CD4-positive, alpha-beta T cell treated with Interferon gamma for 1 hour (primary cell): ENCODE measurements around the gene HADHA.

Source experiments
- DNase-seq: peaks from one replicate; pipeline ENCODE4 v3.0.0-alpha.2; 2020

HADHA gene

GRCh38 chr2:26190369-26190768 is 54.1 kb downstream of the HADHA start:
- DNase-seq = no peak

- no peak for DNase-seq
Observed at GRCh38 chr2:26189751-26190150, 54.7 kb downstream of the HADHA start.

- DNase-seq = no peak
Observed at GRCh38 chr2:26189123-26189522, 55.3 kb downstream of the HADHA start.

DNA sequence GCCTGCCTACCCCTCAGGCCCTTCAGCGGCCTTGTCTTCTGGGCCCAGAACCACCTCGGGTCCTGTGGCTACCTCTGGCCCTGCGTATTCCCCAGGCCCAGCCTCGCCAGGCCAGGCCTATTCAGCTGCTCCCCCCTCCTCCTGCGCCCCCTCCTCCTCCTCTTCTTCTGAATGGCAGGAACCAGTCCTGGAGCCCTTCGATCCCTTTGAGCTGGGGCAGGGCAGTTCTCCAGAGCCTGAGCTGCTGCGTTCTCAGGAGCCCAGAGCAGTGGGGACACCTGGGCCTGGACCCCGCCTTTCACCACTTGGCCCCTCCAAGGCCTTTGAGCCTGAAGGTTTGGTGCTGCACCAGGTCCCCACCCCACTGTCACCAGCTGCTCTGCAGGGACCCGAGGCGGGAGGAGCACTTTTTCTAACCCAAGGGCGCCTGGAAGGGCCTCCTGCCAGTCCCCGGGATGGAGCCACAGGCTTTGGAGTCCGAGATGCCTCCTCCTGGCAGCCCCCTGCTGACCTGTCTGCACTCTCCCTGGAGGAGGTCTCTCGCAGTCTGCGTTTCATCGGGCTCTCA is 56.8 kb downstream of the HADHA start:
- DNase-seq = no peak

DNA sequence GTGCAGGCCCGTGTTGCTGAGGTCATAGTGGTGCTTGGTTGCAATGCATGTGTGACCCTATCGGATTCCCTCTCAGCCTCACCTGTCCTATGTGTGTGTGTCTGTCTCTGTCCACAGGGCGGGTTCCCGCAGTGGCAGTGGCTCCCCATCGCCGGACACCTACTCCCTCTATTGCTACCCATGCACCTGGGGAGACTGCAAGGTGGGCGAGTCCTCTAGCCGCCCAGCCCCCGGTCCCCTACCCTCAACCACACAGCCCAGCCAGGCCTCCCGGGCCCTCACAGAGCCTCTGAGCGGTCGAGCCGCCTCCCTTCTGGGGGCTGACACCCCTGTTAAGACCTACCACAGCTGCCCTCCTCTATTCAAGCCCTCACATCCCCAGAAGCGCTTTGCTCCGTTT is 57.3 kb downstream of the HADHA start:
- DNase-seq = no peak

DNA sequence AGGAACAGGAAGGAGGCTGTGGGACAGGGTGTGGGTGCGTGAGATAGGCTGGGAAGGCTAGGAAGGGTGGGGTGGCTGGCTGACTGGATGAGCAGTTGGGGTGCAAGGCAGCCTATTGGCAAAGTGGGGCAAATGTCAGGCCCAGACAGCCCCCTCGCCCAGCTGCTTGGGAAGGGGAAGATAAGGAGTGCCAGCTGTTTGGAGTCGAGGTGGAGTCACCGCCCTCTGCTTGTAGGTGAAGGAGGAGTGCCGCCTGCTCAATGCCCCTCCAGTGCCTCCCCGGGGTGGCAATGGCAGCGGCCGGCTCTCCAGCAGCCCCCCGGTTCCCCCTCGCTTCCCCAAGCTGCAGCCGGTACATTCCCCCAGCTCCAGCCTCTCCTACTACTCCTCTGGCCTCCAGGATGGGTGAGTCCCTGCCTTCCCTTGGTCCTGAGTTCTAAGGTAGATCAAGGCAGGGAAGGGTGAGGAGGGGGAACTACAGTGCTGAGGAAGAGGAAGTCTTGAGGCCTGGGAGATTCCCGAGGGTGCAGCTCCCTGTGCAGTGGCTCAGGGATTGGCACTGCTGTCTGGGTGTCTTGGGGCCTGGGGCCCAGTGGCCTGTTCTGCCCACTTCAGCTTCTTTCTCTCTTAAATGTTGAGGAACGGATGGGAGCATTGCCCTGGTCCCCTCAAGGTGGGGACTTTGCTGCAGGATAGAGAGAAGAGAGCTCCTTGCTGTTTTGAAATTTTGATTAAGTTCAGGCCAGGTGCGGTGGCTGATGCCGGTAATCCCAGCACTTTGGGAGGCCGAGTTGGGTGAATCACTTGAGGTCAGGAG is 58.3 kb downstream of the HADHA start:
- no peak for DNase-seq

GRCh38 chr2:26185304-26185928 is 59.0 kb downstream of the HADHA start:
- no peak for DNase-seq

DNA sequence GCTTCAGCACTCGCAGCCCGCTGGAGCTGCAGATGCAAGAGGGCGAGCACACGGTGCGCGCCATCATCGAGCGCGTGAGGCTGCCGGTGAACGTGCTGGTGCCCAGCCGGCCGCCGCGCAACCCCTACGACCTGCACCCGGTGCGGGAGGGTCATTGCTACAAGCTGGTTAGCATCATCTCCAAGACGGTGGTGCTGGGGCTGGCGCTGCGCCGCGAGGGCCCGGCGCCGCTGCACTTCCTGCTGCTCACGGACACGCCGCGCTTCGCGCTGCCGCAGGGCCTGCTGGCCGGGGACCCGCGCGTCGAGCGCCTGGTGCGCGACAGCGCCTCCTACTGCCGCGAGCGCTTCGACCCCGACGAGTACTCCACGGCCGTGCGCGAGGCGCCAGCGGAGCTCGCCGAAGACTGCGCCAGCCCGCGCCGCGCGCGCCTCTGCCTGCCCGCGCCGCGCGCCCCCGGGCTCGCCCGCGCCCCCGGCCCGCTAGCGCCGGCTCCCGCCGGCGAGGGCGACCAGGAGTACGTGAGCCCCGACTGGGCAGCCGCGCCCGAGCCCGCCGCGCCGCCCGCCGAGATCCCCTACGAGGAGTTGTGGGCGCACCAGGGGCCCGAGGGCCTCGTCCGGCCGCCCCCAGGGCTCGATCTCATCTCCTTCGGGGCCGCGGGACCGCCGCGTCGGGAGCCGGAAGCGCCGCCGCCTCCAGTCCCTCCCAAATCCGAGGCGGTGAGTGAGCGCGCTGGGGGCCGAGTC is 59.7 kb downstream of the HADHA start:
- peak; percentile 86 for DNase-seq

DNA sequence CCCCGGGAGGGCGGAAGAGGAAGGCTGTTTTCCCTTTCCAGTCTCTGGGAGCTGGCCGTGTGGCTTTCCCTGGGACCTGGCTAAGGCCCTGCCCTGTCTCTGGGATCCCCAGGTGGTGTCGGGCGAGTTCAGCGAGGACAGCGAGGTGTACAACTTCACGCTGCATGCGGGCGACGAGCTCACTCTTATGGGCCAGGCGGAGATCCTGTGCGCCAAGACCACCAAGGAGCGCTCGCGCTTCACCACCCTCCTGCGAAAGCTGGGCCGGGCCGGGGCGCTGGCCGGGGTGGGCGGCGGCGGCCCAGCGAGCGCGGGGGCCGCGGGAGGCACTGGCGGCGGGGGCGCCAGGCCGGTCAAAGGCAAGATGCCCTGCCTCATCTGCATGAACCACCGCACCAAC is 60.3 kb downstream of the HADHA start:
- no peak for DNase-seq

- DNase-seq = no peak
Observed at GRCh38 chr2:26182887-26183630, 61.4 kb downstream of the HADHA start.

- DNase-seq = no peak
Observed at GRCh38 chr2:26182441-26182840, 62.0 kb downstream of the HADHA start.

DNA sequence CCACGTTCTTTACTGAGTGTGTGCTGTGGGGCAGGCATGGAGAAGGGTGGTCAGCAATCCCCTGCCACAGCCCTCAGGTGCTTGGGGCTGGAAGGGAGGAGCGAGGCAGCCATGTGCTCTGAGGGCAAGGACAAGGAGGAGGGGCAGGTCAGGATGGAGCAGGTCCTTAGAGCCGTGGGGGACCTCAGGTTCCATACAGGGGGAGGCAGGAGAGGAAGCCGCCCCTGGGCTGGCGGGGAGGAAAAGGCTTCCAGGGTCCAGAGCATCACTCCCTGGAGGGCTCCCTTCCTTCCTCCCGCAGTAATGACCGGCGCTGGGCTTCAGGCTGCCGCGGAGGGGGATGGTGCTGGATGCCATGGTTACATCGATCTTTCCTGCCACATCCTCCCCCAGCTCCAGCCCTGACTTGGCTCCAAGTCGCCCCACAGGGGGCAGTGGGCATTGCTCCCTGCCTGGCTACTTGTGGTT is 65.0 kb downstream of the HADHA start:
- no peak for DNase-seq

- no peak for DNase-seq
Observed at GRCh38 chr2:26178746-26179436, 65.5 kb downstream of the HADHA start.

DNA sequence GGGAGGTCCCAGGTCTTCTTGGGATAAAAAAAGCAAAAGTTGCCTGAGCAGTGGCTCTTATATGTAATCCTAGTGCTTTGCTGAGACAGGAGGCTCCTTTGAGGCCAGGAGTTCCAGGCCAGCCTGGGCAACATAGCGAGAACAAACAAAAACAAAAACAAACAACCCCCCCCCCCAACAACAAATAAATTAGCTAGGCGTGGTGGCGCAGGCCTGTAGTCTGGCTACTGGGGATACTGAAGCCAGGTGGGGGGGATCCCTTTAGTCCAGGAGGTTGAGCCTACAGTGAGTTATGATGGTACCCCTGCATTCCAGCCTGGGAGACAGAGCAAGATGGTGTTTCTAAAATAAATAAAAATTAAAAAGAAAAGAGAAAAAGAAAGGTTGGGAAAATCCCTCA is 66.2 kb downstream of the HADHA start:
- DNase-seq = no peak

DNA sequence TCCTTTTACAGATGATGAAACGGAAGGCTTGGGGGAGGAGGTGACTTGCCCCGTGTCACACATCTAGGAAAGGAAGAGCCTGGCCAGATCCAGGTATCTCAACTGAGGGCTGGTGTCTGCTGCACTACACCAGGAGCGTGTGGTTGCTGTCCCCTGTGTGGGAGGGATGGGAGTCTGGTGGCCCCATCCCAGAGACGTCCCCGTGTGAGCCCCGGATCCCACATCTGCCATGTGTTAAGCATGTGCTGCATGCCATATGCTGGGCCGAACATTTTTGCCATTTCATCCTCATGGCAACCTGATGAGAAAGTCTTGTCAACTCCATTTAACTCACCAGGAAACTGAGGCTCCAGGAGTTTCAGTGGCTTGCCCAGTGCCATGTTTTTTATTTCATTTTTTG is 67.3 kb downstream of the HADHA start:
- DNase-seq = no peak

GRCh38 chr2:26176279-26176615 is 68.2 kb downstream of the HADHA start:
- DNase-seq = no peak

DNA sequence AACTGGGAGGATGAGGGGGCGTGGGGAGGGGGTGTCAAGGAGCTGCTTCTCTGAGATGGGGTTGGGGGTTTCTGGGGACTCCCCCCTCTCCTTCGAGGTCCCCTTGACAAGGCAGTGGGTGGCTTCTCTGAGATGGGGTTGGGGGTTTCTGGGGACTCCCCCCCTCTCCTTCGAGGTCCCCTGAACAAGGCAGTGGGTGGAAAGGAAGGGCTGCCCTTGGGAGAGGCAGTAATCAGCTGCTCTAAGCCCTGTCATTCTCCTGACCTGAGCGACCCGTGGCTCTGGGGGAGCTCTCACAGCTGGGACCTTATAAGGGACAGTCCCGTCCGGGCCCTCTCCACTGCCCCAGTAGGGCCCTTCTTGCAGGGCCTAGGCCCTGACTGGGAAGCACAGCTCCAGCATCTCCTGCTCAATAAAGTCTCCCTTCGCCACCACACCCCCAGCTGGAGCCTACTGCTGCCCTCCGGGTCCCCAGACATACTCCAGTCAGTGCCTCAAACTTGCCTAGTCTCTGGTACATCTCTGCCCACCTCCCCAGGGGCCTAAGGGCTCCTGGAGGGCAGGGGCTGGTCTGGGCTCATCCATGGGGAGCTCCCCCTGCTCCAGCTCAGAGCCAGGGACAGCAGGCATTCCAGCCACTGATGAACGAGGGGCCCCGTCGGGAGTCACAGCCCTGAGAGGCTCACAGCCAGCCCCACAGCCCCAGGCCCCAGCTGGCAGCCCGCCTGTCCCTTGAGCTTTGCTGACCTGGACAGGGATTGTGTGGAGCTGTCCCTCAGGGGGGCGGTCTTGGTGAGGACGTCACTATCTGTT is 68.8 kb downstream of the HADHA start:
- no peak for DNase-seq

- DNase-seq = no peak
Observed at GRCh38 chr2:26174691-26175465, 69.6 kb downstream of the HADHA start.

GRCh38 chr2:26173776-26174482 is 70.5 kb downstream of the HADHA start:
- no peak for DNase-seq
